ENCODE data around the gene CAPZB.

CAPZB gene

DNA sequence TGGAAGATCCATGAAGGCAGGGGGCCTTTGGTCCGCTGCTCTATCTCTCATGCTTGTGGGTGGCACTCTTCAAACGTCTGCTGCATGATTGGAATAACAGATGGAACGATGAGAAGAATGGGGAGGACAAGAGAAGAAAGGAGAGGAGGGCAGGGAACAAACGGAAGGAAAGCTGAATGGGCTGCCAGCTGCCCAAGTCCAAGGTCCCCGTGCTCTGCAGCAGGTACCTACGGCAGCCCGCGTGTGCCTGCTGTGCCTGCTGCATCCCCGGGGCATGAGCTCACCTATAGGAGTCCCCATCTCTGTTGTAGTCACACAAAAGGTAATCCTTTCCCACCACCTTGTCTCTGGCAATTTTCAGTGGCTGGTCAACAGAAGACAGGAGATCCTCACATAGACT lies 100.1 kb downstream of the CAPZB start:
- no peak for DNase-seq (ENCODE audit: low read depth)

DNA sequence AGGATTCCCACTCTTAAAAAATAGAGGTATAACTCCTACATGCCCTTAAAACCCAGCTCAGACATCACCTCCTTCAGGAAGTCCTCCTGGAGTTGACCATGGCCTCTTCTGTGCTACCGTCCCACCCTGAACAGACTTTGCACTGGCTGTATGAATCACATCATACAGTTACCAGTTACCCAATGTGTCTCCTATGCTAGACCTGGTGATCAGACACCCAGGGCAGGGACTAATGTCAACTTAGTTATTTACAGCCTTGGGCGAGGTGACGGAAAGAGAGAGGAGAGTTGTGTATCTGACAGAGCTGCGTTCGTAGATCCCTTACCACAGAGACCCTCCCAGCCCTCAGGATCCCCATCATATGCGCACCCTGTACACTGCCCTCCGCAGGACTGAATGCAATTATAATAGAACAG lies 100.6 kb downstream of the CAPZB start:
- DNase-seq (ENCODE audit: low read depth) = no peak

DNA sequence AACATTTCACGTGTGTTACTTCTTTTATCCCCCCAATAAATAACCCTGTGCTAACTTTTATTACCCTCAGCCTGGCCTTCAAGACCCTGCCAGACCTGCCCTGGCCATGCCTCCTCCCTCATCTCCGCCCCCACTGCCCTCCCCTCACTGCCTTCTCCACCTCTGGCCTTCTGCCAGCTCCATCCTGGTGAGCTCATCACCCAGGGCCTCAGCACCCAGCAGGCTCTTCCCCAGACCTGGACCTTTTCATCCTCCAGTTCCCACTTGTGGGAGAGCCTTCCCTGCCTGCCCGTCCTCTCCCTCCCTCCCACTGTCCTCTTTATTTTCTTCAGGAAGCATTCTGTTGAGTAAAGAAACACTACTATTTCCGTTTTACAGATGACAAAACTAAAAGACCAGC lies 101.2 kb downstream of the CAPZB start:
- no peak for DNase-seq (ENCODE audit: low read depth)

DNA sequence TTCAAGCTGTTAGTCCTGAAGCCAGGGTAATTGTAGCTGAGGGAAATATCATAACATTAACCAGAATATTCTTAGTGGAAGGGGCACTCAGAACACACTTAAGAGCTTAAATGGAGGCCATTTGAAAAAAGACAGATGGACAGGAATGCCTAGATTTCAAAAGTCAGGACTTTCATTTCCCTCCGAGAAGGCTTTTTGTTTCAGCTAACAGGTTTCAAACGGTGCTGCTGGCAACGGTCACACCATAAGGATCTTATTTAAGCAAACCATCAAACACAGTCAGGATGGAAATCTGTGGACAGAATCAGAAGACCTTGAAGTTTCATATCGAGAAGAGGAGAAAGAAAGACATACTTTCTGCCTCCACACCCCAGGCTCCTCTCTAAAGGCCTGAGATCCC lies 103.1 kb downstream of the CAPZB start:
- no peak for DNase-seq (ENCODE audit: low read depth)

DNA sequence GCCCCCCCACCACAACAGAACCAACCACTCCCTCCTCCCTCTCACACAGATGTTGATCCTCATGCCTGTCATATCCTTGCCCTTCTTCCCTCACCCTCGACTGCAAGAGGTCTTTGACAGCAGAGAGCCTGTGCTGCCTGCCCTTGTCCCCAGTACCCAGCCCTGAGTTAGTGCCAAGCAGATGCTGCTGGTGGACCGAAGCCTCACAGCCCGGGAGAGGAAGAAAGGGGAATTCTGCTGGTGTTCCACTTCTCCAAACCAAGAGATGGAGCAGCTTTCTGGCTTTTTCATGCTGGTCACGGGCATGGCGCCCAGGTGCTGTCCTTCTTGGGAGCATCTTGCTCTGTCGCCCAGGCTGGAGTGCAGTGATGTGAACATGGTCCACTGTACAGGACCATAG lies 104.1 kb downstream of the CAPZB start:
- no peak for DNase-seq (ENCODE audit: low read depth)

DNA sequence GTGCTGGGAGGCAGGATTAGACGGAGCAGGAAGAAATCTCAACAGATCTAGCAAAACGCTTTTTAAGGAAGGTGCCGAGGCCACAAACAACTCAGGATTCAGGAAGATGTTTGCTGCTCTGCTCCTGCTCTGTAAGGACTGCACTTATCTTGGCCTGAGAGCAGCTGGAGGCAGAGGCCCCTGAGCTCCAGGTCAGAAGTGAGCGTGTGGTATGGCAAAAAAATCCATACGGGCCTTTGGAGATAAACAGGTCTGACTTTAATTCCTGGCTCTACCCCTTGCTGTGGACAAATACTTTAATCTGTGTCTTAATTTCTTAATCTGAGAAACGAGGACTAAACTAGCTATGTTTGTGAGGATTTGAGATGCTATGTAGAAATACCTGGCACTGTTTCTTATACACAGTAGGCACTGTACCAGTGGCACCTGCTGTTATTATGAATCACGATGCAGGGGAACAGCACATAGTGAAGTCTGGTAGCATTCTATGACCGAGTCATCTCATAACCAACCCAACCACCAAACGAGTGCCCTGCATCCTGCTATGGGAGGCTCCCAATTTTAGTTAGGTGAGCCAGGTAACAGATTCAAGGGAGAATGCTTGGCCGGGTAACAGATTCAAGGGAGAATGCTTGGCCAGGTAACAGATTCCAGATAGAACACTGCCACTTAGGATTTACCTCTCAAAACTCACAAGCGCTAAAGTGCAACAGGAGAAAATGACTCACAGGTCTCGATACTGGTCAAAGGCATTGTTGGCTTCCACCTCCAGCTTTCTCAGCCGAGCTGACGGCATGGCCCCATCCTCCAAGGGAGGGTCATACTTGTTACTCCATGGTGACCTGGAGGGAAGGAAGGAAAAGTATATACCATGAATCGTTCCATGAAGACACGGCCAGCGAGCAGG lies 107.3 kb downstream of the CAPZB start:
- DNase-seq (ENCODE audit: low read depth) = no peak

DNA sequence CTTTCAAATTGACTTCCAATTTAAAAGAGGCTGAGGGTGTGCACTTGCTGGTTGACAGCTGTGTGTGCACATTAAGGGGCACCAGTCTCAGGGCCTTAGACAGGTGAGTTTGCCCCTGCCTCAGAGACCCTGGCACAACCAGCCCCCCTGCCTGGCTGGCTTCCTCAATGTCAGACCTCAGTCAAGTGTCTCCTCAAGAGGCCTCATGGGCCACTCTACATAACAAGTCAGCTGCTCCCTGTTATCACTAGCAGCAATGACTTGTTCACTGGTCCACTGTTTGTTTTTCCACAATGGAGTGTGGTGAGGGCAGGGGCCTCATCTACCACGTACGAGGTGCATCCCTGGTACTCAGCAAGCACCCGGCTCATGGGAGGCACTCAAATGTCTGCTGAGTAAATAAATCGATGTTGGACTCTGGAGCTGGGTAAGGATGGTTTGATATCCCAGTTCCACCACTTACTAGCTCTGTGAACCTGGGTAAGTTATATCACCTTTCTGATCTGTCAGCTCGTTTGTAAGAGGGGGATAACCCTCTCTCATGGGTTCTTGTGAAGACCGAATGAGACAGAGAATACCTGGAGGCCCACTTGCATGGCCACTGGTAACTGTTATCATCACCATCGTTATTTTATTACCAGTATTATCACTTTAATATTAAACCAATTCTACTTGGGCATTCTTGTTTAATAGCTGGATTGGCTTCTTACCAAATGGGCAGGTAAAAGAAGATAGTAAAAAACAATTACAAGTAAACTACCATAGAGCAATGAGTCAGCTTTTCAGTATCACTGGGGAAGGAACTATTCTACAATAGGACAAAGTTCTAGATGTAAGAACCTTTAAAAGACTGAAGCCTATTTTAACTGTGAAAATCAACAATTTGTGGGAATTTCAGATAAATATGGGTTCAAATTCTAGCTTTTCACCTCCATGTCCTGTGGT lies 108.6 kb downstream of the CAPZB start:
- no peak for DNase-seq (ENCODE audit: low read depth)

DNA sequence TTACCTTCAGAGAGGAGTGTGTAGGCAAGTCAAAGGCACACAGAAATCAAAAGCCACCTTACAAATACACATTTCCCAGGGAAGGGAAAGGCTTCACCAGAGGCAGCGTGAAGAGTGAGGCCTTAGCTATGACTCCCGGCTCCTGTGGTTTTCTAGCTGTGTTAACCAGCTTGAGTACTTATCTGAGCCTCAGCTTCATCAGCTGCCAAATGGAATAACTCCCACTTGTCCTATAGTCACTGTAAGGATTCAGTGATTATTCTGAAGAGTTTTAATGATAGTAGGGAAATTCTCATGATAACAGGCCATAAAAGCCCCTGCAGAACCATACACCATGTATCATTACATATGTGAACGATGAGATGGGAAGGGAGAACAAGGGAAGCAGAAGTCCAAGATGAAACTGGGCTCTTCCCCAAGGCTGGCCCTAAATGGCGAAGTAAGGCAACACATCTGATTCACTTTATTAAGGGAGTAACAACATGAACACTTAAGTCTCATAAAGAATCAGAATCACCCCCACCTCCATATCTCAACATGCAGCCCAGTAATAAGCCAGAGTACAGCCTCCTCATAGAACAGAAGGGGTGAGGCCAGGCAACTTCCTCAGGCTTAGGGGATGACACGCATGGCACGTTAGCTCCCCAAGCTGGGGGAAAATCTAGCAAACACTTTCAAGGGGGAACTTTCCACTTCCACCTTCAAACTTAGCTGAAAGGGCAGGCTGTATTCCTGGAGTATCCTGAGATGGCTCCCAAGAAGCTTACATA lies 109.5 kb downstream of the CAPZB start:
- no peak for DNase-seq (ENCODE audit: low read depth)

DNA sequence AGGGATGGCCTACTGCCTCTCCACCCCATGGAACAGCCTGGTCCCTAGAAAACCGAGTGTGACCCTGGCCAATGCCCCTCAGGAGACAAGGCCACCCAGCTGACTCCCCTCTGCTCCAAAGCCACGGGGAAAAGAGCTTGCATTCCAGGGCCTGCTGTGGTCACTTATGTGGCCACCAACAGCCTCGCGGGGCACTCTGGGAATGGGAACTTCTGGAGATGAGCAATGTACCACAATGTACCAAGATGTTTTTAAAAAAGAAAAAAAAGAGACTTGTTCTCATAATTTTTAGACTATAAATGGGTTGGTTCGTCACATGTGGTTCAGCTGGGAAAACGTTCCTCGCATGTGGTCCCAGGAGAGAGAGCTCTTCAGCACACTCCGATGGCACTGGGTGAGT lies 110.4 kb downstream of the CAPZB start:
- no peak for DNase-seq (ENCODE audit: low read depth)

DNA sequence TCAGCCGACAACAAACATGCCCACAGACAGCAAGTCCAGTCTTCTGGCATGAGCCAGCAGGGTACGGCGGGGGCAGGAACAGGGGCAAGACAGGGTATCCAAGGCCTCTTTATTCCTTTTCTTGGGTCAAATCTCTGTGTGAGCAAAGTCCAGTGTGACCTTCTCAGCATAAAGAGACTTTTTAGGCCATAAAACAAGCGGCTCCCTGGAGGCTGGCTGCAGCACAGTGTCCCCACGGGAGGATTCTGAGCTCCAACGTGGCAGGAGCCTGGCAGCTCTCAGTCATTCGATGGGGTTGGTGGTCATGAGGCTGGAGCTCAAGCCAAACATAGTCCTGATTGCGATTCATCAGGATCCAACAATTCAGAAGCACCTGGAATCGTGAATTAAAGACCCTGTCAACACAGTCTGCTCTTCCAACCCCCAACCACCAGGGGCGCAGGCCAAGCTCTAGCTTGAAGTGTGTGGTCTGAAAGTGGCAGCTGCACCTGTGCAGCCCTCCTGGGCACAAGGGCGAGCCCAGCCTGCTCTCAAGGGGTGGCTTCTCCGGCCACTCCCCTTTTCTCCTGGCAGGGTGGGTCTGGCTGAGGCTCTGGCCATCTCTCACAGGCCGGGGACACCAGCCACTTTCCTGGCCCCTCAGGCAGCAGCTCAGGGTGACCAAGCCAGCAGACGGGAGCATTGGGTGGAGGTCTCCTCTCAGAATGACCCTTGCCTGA lies 111.1 kb downstream of the CAPZB start:
- DNase-seq (ENCODE audit: low read depth) = no peak

DNA sequence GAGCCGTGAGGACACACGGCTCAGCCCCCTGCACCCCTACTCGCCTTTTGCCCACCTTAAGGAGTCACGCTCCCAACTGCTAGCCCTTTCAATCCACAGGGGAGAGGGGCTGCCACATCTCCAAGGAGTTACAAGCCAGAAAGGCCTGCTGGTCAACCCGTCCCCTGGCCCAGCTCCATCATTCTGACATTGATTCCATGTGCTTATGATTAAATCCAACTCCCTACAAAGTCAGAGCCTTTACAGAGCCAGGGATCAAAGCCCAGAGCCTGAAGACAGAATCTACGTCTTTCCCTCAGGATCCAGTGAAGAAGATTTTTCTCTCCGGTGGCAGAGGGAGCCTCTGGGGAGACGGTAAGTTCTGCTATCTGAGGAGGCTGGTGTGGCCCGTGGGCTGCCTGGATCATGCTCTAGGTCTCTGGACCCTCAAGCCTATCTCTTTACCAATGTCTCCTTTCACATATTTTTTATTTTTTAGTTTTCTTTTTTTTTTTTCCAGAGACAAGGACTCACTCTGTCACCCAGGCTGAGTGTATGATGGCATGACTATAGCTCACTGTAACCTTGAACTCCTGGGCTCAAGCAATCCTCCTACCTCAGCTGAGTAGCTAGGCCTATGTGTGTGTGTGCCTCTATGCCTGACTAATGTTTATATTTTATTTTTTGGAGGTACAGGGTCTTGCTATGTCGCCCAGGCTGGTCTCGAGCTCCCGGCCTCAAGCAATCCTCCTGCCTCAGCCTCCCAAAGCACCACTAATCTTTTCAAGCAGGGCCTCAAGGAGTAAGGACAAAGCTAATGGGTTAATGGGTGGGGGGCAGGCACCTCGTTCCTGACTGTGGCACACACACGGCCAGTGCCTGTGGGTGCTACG lies 111.9 kb downstream of the CAPZB start:
- no peak for DNase-seq (ENCODE audit: low read depth)

DNA sequence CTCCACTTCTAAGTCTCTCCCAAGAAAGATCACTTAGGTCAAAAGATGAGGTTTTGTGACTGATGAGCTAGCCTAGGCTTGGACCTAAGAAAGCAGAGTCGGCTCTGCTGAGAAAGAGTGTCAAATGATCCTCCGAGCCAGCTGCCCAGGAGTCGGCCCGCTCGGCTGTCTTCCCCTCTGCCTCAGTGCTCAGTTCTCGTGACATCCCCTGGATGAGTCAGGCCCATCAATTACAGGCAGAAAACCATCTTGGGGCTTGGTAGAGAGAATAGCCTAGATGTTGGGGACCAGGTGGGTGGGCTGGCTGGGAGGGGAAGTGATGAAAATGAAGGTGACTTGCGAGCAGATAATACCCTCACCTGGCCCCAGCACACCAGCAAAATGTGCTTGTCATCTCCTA lies 112.7 kb downstream of the CAPZB start:
- DNase-seq (ENCODE audit: low read depth) = no peak

DNA sequence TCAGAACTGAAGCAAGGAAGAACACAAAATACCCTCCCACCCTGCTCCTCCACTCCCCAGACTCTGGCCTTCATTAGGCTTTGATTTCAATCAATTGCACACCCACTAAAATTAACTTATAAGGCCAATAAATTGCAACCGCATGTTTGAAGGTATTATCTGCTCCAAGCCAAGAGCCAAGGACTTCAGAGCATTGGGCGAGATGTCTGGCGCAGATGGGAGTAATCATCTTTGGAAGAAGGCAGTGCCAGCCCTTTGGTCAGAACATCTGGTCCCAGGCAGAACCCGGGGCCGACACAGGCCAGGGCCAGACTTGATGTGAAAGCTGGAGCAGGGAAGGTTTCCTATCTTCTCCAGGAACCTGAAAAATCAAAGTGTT lies 113.2 kb downstream of the CAPZB start:
- no peak for DNase-seq (ENCODE audit: low read depth)

DNA sequence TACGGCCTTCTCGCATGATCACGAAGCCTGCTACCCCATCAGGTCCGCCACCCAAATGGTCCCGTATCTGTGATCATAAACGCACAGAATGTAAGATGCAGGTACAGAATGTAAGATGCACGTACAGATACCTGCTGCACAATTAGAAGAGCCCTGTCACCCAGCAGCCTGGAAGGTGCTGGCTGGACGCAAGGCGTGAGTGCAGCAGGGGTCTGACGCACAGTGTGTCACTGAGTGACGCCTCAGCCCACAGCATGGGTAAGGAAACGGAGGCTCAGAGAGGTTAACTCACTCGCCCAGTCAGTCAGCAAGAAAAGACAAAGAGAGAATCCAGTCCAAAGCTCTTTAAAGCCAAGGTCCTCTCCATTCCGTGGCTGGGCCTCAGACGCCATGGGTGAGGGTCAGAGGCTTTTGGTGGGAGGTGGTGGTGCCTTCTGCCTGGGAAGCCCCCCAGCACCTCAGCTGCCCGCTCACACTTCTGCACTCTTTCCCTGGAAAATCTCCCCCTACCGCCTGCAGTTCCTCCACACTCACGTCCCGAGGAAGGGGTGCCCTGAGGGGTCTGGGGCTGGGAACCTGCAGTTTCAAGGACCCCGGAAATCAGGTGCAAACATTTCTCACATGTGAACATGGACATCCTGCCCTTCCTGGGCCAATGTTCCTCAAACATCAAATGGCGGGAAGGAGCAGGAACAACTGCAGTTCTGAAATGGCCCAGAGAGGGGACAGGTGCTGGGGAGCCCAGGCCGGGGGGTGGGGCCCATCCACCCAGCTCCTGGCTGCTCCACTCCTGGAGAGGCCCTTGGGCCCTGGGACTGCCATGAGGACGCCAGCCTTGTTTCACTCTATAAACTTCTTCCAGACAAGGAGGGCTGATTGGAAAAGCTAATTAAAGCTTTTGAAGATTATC lies 113.9 kb downstream of the CAPZB start:
- no peak for DNase-seq (ENCODE audit: low read depth)

DNA sequence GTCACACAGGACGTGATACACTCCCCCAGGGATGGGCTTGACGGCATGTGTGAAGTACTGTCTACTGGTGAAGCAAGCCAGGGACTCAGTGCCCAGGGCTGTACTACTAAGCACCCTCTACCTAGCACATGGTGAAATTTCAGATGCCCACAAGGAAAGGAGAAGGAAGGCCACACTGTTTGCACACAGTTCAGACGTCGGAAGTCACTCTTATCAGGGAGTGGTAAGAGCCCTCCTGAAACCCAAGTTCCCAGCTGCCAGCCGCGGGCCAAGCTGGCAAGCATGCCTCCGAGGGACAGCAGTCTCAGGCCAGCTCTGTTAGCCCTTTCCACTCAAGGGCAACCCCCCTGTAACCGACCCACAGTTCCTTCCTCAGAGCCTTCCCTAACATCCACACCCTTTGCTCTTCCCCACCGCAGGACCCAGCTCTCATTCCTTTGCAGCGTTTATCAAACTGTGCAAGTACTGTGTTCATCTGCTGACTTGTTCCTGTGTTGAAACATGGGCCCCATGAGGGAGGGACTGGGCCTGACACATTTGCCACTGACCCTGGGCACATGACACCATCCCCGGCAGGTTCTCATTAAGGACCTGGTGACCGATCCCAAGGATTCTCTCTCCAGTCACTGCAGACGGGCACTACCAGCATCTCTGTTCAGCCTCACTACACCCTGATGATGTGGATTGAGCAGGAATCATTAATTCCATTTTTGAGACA lies 114.7 kb downstream of the CAPZB start:
- no peak for DNase-seq (ENCODE audit: low read depth)

DNA sequence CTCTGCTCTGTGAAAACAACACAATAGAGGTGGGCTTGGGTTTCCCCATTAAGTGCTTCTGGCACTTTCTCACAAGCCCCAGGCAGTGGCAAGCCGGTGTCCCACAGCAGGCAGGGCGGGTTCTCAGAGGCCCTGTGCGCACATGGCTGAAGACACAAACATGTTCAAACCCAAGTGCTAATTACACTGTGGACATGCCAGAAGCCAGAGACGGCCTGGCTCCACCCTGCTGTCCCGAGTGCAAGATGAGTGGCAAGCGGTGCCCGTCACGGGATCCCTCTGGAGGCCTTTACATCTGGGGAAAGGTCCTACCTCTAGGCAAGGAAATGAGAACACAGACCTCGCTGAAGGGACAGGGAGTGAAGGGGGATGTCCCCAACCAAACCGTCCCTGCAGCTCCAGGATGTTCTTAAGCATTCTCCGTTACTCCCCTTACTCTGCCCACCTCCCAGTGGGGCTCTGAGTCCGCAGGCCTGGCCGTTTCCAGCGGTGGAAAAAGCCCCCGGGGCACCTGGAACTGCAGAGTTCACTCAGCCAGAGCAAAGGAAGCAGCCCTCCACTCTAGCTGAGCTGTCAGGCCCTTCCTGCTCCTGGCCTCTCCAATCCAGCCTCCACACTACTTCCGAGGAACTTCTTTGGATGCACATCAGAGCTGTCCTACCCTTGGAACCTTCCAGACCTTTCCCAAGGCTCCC lies 115.8 kb downstream of the CAPZB start:
- no peak for DNase-seq (ENCODE audit: low read depth)

DNA sequence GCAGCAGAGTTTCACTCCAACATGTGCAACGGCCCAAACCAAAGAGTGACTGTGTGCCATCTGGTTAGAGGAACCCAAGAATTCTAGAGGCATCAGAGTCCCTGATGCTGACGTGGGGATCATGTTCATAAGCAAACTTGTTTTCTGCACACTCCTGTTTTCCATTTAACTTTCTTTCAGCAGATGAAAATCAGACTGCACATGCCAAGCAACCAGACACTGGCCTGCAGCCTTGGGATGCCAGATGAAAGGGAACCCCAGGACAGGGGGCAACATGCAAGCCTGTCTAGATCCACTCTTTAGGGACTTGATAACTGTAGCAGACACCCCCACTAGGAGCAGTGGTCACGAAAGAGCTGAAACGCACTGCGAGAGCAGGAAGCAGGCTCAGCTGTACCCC lies 116.4 kb downstream of the CAPZB start:
- DNase-seq (ENCODE audit: low read depth) = no peak

DNA sequence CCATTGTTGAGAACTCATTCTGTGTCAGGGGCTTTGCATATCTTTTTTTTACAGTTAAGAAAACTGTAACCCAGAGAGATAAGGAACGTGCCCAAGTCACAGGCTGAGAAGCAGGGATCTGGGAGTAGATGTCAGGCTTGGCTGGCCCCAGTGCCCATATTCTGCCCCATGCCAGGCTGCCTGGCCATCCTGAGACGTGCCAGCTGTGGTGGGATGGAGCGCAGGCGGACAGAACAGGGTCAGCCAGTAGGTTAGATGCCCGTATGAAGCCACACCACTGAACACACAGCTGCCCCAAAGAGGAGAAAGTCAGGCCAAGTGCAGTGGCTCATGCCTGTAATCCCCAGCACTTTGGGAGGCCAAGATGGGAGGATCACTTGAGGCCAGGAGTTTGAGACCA lies 117.3 kb downstream of the CAPZB start:
- DNase-seq (ENCODE audit: low read depth) = no peak
